GM18526 (cell line): ENCODE results near the gene OR1F1.

ENCODE experiments used
- POLR2A ChIP-seq: IDR thresholded peaks from 3 replicates; pipeline ENCODE4 v1.6.1; 2011; ENCODE audit not compliant: insufficient read length; ENCODE audit errors: extremely low read depth

The OR1F1 gene

GRCh38 chr16:3252967-3253366, 65.0 kb downstream of the OR1F1 start:
- TF ChIP-seq POLR2A: no peak

- TF ChIP-seq POLR2A: no peak
Measured at GRCh38 chr16:3254309-3254708, 66.3 kb downstream of the OR1F1 start.
